ENCODE data around the gene NPL.

- TF ChIP-seq, protein P1, sequence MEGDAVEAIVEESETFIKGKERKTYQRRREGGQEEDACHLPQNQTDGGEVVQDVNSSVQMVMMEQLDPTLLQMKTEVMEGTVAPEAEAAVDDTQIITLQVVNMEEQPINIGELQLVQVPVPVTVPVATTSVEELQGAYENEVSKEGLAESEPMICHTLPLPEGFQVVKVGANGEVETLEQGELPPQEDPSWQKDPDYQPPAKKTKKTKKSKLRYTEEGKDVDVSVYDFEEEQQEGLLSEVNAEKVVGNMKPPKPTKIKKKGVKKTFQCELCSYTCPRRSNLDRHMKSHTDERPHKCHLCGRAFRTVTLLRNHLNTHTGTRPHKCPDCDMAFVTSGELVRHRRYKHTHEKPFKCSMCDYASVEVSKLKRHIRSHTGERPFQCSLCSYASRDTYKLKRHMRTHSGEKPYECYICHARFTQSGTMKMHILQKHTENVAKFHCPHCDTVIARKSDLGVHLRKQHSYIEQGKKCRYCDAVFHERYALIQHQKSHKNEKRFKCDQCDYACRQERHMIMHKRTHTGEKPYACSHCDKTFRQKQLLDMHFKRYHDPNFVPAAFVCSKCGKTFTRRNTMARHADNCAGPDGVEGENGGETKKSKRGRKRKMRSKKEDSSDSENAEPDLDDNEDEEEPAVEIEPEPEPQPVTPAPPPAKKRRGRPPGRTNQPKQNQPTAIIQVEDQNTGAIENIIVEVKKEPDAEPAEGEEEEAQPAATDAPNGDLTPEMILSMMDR (IDR thresholded peaks at IDR 0.05; ENCODE audit: poor library complexity, severe bottlenecking), result no peak
- no peak for TF ChIP-seq POLR2AphosphoS5 (IDR thresholded peaks at IDR 0.05)
- no peak for TF ChIP-seq RAD21 (conservative IDR thresholded peaks at IDR 0.05)
- no peak for TF ChIP-seq MXI1 (conservative IDR thresholded peaks at IDR 0.05; ENCODE audit: poor library complexity, severe bottlenecking)
- no peak for TF ChIP-seq REST (IDR thresholded peaks at IDR 0.05; ENCODE audit: borderline replicate concordance)
- no peak for TF ChIP-seq EZH2 (IDR thresholded peaks at IDR 0.05; ENCODE audit: borderline replicate concordance, insufficient read depth, low read length, poor library complexity, severe bottlenecking)
- TF ChIP-seq EP300 (conservative IDR thresholded peaks at IDR 0.05; ENCODE audit: poor library complexity, severe bottlenecking), result no peak
Measured at GRCh38 chr1:182850319-182850718, 60.7 kb downstream of the NPL start.
